Hypothalamus (tissue), 51 donors: ENCODE data around the gene KCTD11.
"Not testable (repeated sequence)": the region's sequence is repeated elsewhere in the genome, so short reads cannot be mapped to it uniquely, and the experiment has no call there.

Experiments used
- DNase-seq, 51 donors: peaks; one replicate each; lab custom pipeline; 2025; lab: John Stamatoyannopoulos, UW

Gene KCTD11

DNA sequence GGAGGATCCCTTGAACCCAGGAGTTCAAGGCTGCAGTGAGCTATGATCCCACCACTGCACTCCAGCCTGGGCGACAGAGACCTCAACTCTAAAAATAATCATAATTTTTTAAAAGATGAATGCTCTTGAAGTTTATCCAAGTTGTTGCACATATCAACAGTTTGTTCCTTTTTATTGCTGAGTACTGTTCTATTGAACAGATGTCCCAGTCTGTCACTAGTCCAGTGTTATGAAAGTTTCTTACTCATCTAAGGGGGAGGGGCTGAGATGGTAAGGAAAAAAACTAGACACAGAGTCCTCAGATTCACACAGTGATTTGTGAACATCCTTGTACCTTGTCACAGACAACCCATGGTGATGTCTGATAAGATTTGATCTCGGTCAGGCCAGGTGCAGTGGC lies 11.8 kb upstream of the KCTD11 start:
- no peak for DNase-seq

DNA sequence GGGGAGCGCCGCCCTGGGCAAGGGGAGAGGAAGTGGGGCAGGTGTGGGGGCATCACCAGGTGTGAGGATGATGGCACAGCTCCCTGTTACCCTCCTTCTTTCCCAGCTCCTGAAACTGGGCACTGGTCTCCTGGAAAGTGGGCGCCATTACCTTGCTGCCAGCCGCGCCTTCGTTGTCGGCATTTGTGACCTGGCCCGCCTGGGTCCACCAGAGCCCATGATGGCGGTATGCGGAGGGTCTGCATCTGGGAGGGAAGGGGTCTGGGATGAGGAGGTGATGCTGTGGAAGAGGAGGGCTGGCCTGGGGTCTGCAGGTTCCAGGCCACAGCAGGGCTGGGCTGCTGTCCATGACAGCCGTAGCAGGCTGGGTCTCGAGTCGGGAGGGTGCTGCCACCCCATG lies 10.1 kb upstream of the KCTD11 start:
- DNase-seq = no peak

DNA sequence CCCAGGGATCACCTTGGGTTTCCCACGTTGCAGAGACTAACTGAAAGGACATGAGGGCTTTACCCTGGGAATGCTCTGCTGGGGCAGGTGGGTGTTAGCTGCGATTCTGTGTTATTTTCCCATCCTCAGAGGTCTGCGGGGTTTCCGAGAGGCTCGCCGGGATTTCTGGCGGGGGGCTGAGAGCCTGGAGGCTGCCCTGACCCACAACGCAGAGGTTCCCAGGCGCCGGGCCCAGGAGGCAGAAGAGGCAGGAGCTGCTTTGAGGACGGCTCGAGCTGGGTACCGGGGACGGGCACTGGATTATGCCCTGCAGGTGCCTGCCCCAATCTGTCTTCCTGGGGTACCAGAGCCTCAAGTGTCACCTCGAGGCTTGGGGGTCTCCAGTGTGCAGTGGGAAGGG lies 8.7 kb upstream of the KCTD11 start:
- DNase-seq = no peak

DNA sequence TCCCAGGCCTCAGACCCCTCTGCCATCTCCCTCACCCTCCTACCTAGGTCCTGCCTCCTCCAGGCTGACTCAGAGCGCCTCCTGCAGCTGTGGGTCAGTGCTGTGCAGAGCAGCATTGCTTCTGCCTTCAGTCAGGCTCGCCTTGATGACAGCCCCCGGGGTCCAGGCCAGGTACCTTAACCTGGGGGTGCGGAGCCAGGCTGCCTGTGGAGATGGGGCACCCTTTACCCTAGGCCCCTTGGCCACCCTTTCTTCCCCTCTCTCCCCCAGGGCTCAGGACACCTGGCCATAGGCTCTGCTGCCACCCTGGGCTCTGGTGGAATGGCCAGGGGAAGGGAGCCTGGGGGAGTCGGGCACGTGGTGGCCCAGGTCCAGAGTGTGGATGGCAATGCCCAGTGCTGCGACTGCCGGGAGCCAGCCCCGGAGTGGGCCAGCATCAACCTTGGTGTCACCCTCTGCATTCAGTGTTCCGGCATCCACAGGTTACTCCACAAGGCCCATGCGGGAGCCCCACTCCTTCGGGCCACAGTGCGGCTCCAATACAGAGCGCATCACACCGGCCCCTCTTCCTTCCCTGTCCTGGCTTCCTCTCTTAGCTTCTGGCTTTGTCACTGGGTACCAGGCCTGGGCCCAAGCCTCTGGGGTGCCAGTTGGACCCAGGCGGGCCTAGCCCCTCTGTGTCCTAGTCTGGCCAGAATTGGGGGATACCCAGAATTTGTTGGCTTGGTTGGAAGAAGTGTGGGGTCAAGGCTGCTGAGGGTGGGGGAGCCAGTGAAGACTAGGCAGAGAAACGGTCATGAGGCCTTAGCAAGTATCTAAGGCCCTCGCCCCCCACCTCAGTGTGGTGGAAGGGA lies 5.0 kb upstream of the KCTD11 start:
- DNase-seq = peak in 1 of 51 donors; percentile 7

DNA sequence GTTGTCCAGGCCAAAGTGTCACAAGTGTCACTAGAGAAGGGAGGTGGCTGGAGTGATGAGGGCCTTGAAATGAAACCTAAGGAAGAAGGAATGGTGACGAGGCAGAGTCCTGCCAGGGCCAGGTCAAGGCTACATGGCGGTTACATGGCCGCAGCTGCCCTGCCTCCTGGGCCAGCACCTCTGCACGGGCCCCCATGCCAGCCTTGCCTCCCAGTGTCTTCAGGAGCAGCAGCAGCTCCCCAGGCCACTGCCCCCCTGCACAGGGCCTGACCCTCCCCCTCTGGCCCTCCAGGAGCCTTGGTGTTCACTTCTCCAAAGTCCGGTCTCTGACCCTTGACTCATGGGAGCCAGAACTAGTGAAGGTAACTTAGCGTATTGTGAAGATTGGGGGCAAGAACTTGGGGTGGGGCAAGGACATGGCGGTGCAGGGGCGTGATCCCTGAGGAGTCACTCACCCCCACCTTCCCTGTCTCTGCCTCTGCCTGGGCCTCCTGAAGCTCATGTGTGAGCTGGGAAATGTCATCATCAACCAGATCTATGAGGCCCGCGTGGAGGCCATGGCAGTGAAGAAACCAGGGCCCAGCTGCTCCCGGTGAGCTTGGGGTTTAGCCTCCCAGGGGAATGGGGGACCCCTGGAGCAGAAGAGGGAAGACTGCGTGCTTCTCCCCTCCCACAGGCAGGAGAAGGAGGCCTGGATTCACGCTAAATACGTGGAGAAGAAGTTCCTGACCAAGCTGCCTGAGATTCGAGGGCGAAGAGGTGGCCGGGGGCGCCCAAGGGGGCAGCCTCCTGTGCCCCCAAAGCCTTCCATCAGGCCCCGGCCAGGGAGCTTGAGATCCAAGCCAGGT lies 4.1 kb upstream of the KCTD11 start:
- no peak for DNase-seq

DNA sequence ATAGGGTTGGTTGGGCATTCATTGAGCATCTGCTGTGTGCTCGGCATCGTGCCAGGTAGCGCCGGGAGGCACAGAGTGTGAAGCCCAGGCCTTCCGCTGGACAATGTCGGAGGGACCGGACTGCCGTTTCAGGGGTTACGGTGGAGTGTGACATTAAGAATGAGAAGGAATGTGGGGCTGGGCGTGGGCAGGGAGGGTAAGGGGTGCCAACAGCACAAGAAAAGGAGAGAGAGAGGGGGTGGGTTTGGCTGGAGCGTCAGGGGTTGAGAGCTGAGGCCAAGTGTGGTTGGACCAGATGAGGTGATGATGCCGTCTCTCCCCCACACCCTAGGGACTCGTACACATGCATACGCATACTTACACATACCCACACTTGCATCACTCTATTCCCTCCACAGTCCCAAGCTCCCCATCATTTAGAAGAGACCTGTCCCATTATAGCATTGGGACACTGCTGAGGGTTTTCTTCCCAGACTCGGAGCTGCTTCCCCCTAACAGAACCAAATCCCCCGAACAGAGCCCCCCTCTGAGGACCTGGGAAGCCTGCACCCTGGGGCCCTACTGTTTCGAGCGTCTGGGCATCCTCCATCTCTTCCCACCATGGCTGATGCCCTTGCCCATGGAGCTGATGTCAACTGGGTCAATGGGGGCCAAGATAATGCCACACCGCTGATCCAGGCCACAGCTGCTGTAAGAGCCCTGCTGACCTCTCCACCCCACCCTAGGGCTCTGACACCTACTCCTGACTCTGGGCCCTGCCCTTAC lies 3.3 kb upstream of the KCTD11 start:
- no peak for DNase-seq

DNA sequence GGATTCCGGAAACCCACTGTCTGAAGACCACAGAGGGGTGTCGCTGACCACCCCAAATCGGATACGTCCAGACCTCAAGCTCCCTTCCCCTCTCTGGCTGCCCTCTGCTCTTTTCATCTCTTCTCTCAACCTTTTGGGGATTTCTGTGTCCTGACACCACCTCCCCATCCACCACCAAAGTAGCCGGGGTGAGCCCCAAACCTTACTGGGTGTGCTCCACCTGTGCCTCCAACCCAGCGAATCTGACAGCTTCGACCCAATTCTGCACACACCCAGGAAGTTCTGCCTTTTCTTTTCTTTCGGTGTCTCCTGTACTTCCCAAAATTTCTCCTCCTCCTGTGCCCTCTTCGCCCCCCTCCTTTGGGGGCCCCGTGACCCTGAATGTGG lies 534 bp downstream of the KCTD11 start:
- DNase-seq = no peak

DNA sequence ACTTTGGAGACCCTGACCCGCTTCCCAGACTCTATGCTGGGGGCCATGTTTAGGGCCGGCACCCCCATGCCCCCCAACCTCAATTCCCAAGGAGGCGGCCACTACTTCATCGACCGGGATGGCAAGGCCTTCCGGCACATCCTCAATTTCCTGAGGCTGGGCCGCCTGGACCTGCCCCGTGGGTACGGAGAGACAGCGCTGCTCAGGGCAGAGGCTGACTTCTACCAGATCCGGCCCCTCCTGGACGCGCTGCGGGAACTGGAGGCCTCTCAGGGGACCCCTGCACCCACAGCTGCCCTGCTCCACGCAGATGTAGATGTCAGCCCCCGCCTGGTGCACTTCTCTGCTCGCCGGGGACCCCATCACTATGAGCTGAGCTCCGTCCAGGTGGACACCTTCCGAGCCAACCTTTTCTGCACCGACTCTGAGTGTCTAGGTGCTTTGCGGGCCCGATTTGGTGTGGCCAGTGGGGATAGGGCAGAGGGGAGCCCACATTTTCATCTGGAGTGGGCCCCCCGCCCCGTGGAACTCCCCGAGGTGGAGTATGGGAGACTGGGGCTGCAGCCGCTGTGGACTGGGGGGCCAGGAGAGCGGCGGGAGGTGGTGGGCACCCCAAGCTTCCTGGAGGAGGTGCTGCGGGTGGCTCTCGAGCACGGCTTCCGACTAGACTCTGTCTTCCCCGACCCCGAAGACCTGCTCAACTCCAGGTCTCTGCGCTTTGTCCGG lies 1.1 kb downstream of the KCTD11 start:
- no peak for DNase-seq

DNA sequence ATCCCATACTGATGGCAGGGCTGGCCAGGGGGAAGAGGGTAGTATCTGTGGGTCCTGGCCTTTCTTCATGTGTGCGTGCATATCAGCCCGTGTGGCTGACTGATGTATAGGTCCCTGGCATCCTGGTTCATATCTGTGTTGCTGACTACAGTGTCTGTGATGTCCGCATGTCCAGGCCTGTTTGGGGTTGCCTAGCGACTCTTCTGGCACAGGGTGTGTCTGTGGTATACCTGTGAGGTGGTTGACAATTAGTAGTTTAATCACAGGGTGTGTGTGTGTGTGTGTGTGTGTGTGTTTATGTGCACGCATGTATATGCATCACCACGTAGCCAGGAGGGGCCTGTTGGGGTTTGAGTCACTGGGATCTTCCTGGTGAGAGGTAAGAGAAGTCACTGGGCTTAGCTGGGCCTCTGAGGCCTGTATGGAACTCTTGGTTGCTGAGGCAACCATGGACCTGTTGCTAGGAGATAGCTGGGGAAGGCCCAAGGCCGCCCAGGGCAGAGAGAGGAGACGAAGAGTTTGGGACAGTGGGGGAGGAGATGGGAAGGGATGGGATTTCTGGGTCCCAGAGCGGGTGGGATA lies 2.4 kb downstream of the KCTD11 start:
- peak in 14 of 51 donors; percentile 8 to 65 (median 36) for DNase-seq

DNA sequence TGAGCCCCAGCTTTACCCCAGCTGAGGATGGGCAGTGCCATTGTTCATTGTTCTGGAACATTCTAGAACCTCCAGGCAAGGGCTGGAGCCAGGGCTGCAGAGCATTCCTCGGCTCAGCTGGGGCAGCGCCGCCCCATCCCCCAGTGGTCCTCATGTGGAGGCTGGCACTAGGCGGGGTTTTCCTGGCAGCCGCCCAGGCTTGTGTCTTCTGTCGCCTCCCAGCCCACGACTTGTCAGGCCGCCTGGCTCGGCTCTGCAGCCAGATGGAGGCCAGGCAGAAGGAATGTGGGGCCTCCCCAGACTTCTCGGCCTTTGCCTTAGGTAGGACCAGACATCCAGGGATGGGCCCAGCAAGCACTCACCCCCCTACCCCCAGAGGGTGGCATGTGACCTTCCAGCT lies 3.1 kb downstream of the KCTD11 start, which contains the start of gene TMEM95:
TSS of gene TMEM95 (plus strand) at position 104 of the 400 bp plus-strand sequence. CDS start at position 153, 49 bp downstream.
- DNase-seq = peak in 43 of 51 donors; percentile 26 to 85 (median 59)

DNA sequence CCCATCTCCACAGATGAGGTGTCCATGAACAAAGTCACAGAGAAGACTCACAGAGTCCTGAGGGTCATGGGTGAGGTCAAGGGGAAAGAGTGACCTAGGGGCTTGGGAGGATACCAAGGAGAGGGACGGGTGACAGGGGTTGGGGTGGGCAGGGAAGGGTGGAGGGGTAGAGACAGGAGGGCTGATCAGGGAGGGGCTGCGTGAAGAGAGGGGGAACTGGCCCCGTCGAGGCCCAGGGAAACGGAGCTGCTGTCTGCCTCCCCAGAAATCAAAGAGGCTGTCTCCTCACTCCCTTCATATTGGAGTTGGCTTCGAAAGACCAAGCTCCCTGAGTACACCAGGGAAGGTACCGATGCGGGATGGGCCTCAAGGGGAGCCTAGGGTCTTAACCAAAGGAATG lies 3.6 kb downstream of the KCTD11 start:
- DNase-seq = no peak

DNA sequence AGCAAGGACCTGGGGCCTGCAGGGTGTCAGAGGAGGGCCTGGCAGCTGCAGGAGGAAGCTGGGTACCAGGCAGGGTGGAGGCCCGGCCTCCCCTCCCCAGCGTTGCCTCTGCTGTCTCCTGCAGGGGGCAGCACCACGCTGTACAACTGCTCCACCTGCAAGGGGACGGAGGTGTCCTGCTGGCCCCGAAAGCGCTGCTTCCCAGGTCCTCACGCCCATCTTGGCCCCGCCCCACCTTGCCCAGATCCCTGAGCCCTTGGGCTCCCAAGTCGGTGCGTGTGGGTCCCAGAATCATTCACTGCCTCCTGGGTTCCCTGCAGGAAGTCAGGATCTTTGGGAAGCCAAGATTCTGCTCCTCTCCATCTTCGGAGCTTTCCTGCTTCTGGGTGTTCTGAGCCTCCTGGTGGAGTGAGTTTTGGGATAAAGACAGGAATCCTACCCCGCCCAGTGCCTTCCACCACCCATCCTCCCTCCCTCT lies 4.1 kb downstream of the KCTD11 start:
- peak in 41 of 51 donors; percentile 12 to 83 (median 46) for DNase-seq

DNA sequence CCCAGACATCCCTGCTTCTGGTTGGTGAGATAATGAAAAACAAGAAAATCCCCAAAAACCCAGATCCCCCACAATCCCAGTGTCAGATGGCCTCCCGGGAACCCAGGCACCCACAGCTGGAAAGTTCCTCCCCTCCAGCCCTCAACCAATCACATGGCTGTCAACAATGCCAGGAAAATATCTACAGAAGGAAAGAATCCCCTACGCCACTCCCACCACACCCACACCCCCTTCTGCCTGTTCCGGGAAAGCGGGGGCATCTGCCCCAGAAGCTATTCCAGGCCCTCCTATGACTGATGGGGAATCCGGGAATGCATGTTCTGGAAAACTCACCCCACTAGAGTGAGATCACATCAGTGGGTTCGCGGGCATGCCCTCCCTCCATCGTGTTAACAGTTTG lies 4.8 kb downstream of the KCTD11 start:
- no peak for DNase-seq

DNA sequence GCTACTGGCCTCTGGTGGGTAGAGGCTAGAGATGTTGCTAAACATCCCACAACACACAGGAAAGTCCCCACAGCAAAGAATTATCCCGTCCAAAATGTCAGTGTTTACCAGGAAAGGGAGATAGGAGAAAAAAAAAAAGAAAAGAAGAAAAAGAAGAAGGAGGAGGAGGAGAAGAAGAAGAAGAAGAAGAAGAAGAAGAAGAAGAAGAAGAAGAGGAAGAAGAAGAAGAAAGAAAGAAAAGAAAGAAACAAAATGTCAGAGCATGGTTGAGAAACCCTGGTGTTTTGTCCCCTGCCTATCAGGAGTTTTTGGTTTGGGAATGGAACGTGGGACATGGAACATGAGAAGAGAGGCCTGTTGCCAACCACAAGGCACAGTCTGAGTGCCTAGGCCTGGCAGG lies 5.4 kb downstream of the KCTD11 start:
- DNase-seq = no peak

DNA sequence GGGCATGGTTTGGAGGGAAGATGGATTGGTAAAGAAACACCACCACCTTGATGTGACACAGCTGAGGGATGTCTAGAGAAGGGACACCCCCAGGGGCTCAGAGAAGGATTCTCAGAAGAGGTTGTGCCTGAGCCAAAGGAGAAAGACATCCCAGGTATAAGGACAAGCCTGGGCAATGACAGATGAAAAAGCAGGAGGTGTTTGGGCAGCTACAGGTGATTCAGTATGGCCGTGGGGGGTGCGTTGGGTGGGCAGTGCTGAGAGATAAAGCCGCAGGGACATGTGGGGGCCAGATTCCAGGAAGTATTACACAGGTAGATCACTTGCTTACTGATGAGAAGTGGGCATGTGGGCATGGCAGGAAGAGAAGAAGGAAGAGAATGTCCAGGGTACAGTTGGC lies 9.9 kb downstream of the KCTD11 start:
- no peak for DNase-seq

DNA sequence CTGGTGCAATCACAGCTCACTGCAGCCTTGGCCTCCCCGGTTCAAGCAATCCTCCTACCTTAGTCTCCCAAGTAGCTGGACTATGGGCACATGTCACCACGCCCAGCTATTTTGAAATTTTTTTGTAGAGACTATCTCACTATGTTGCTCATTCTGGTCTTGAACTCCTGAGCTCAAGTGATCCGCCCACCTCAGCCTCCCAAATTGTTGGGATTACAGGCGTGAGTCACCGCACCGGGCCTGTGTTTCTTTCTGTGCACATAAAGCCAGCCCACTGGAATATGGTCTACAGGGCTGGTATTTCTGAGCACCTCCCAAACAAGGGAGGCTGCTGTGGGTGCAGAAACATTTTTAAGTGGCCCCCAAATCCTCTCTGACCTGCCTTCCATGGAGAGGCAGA lies 11.3 kb downstream of the KCTD11 start:
- no peak for DNase-seq

DNA sequence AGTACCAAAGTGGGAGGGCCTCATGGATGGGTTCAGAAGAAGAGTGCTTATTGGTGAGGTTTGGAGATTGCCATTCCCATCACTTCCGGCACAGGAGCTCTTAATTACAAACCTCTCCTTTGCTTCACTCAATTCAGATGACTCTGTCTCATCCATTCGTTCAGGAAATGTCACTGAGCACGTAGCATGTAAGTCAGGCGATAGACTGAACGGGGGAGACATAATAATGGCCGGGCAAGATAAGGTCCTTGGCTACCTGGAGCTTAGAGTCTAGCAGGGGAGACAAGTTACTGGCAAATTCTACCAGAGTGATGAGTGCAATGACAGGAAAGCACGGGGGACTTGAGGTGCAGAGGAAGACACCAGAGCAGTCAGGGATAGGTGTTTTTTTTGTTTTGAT lies 14.0 kb downstream of the KCTD11 start:
- DNase-seq = not testable (repeated sequence)

DNA sequence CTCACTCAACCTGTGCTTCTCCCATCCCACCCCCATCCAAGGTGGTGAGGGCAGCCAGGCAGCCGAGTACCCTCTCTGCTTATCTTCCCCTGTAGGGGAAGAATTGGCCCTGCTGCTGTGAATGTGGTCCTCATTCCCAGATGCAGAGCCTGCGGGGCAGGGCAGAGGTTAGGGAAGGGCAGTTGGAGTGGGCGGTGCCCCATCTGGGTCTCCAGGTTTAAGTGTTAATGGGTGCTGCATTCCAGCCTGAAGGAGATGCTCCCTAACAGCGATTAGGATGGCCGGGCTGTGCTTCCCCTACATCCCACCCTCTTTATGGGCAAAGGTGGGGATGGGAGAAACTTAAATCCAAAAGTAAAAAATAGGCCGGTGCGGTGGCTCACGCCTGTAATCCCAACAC lies 15.1 kb downstream of the KCTD11 start:
- no peak for DNase-seq

DNA sequence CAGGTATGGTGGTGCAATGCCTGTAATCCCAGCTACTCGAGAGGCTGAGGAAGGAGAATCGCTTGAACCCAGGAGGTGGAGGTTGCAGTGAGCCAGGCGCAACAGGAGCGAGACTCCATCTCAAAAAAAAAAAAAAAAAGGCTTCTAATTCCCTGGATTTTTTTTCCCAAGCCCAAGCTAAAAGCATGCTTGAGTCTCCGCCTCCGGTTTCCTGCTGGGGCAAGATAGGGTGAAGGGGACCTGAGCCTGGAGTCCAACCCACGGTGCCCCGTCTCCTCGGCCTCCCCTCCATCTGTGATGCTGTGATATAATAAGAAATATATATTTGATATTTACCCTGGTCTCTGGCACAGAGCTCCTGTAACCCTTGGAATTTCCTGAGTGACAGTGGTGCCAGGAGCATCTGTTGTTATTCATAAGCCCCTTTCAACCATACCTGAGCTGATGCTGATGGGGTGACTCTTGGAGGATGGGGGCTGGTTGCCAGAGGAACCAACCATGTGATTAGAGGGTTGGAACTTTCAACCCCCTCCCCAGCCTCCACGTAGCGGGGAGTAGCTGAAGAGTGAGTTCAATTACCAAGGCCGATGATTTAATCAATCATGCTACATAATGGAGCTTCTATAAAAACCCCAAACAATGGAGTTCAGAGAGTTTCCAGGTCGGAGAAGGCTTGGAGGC lies 16.1 kb downstream of the KCTD11 start:
- no peak for DNase-seq
